A549 treated with Hydrocortisone at 1 μM for 4 hours (cell line): ENCODE measurements around the gene TLR2. TPM values are rescaled to one million over a fixed set of nuclear protein-coding genes. Genes with fewer than 3 reads are reported as not detected.

Source experiments
- total RNA-seq: library from RNA; stranded (reverse); fragments of 200-300 nt; extraction: Qiagen RNA extraction; gene quantifications from 5 replicates; pipeline ENCODE4 v1.2.3, GENCODE V29; 2022

The TLR2 gene
- 0.59 to 0.71 TPM (median 0.61 TPM) in 5 replicates for total RNA-seq

GRCh38 chr4:153684182-153684970 is at the start of gene TLR2:
Gene TLR2, plus strand, starts transcription at chr4:153684280. Its CDS starts 18,628 bp downstream, at chr4:153702908.

Other genes with a start within 250 kb of the TLR2 start
- 5.2 to 7.0 TPM (median 5.8 TPM) in 5 replicates for gene TMEM131L, start 217.9 kb upstream of the TLR2 start, total RNA-seq
- not detected in 5 replicates for gene RNF175, start 75.7 kb downstream of the TLR2 start, total RNA-seq
- 0.05 TPM in 1 of 5 replicates, not detected in the others for gene SFRP2, start 104.8 kb downstream of the TLR2 start, total RNA-seq